ENCODE measurements around the gene SH3RF3.

GRCh38 chr2:109204412-109204811 is 75.4 kb downstream of the SH3RF3 start:
- TF ChIP-seq SPI1 (IDR thresholded peaks at IDR 0.05; ENCODE audit: low read depth, low read length) = no peak
- no peak for TF ChIP-seq TAF1 (IDR thresholded peaks at IDR 0.05; ENCODE audit: low read depth, low read length)
- TF ChIP-seq POLR2A (IDR thresholded peaks at IDR 0.05; ENCODE audit: low read depth, low read length) = no peak
